Gastroesophageal sphincter (tissue), 3 donors: ENCODE data around the gene LSP1.

ENCODE experiments used
- POLR2A ChIP-seq, 2 donors: fragments of 450-650 bp; IDR thresholded peaks; one replicate each; pipeline ENCODE4 v1.6.1; 2017; ENCODE audit warnings: antibody characterized with exemption in 2 of 2, mild to moderate bottlenecking in 2 of 2, moderate library complexity in 1 of 2
- TF ChIP-seq, protein P1 (sequence below), 4 experiments: fragments of 200-600 bp in 2 of 4; fragments of 450-650 bp in 2 of 4; sonication (generic) in 1 of 4; IDR thresholded peaks; one replicate each; pipeline ENCODE4 v1.5.1; 2017 to 2019; ENCODE audit warnings: antibody characterized with exemption in 4 of 4, mild to moderate bottlenecking in 2 of 4, moderate library complexity in 2 of 4

- TF ChIP-seq, protein P1, sequence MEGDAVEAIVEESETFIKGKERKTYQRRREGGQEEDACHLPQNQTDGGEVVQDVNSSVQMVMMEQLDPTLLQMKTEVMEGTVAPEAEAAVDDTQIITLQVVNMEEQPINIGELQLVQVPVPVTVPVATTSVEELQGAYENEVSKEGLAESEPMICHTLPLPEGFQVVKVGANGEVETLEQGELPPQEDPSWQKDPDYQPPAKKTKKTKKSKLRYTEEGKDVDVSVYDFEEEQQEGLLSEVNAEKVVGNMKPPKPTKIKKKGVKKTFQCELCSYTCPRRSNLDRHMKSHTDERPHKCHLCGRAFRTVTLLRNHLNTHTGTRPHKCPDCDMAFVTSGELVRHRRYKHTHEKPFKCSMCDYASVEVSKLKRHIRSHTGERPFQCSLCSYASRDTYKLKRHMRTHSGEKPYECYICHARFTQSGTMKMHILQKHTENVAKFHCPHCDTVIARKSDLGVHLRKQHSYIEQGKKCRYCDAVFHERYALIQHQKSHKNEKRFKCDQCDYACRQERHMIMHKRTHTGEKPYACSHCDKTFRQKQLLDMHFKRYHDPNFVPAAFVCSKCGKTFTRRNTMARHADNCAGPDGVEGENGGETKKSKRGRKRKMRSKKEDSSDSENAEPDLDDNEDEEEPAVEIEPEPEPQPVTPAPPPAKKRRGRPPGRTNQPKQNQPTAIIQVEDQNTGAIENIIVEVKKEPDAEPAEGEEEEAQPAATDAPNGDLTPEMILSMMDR (IDR thresholded peaks at IDR 0.05): no peak
- TF ChIP-seq POLR2A (IDR thresholded peaks at IDR 0.05): no peak
These were observed 79.2 kb downstream of the LSP1 start for GRCh38 chr11:1932105-1932480.
